Right hindlimb (tissue), 1 donor: ENCODE measurements around the gene LCAT.
"Not testable (repeated sequence)": the region's sequence is repeated elsewhere in the genome, so short reads cannot be mapped to it uniquely, and the experiment has no call there.

Source experiments
- DNase-seq: peaks from one replicate; pipeline ENCODE4 v3.0.0-alpha.2; 2018

The LCAT gene

DNA sequence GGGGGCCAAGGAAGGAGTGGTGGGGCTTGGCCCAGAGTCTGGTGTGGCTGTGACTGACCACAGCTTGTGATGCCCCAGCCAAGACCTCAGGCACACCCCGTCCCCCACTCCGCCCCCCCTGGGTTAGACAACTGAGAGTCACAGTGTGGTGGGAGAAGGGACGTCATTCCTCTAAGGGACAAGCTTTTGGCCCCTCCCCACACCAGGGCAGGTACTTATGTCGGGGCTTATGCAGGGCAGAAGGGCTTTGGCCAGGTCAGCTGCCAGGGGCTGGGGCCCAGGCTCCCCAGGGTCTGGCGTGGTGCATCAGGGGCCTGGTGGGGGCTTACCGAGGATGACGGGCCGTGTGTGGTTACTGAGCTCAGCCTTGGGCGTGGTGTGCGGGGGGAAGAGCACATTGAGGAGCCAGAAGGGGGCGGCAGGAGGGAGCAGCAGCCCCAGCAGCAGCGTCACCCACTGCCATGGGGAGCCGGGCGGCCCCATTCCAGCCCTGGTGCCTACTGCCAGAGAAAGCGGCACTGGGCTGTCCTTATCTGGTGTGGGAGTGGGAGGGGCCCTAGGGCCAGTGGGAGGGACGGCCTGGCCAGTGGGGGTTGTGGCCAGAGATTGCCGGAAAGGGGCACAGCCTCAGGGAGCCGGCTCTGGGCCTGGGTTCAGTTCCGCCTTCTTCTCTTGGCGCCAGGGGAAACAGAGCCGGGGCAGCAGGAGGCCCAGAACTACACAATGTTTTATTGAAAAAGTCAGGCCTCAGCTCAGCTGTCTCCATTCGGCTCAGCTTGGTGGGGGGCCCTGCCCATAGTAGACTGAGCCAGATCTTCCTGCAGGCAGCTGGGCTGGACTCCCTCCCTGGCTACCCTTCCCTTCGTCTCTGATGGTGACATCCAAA lies at the start of gene LCAT:
LCAT (minus strand) TSS at position 502 of the 886 bp plus-strand sequence; CDS start at position 483, 19 bp downstream.
- DNase-seq = no peak

DNA sequence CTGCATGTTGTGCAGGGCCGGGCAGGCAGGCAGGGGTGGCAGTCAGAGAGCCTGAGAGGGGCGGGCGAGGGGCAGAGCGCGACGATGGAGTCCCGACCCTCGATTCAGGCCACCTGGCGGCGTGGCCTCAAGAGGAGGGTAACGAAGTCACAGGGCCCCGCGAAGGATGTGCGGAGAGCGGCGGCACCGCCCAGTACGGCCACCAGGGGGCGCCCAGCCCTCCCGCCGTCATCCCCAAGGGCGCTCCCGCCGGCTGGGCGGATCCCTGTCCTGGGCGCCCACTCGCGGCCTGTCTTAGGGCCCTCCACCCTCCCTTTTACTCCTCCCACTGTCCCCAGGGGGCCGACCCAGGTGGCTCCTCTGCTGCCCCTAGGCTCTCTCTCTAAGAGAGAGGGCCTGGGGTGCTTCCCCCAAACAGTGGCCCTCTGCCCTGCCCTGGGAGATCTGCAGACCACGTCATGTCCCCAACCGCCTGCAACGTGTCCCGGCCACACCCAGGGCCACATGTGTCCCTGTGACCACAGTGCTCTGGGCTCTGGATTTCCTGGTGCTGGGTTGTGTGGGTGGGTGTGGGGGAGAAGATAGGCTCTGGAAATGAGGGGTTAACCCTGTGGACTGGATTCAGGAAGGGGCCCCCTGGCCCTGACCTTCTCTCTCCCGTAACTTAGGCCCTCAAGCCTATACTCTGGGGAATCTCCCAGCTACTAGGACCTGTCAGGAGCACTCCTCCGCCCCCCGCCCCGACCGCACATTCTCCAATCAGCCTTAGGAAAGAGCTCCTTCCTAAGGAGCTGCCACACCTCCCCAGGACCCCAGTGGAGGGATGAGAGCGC lies 49.5 kb upstream of the LCAT start:
- DNase-seq = peak; percentile 81

DNA sequence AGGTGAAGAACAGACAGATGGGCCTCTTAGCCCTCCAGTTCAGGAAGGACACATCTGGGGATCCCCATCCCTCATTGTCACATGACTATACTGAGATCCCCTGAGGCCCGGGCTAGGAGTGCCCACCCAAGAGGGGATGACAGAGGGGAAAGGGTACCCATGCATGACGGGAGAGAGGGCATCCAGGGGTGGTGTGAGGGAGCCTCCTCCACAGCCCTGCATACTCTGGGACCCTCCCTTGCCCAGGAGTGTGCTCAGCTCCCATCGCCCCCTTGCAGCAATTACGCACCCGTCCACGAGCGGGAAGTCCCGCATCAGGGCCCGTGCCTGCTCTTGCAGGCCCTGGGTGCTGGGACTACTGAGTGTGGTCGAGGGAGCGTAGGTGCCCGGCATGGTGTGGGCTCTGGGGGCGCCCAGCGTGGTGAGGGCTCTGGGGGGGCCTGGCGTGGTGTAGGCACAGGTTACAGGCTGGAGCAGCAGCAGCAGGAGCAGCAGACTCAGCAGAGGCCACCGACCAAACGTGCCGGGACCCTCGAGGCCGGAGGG lies 48.8 kb upstream of the LCAT start:
- no peak for DNase-seq

DNA sequence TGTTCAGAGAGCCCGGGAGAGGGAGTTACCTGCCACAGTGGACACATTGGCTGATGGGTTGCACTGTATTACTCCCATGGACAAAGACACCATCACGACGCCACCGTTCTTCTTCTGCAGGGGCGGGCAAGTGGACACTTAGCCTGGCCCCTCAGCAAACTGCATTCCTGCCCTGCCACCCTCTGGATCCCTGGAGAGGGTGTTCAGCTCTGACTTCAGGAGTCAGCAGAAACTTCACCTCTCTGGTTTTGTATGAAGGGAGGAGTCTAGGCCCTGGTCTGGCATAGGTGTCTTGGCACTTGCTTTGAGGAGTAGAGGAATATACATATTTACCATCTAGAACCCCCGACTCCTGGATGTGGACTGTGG lies 46.1 kb upstream of the LCAT start:
- no peak for DNase-seq

GRCh38 chr16:67989322-67990017 lies 45.5 kb upstream of the LCAT start:
- DNase-seq = no peak

GRCh38 chr16:67988675-67989074 lies 44.8 kb upstream of the LCAT start:
- no peak for DNase-seq

- DNase-seq = no peak
These were observed 43.7 kb upstream of the LCAT start for GRCh38 chr16:67987460-67988160.

DNA sequence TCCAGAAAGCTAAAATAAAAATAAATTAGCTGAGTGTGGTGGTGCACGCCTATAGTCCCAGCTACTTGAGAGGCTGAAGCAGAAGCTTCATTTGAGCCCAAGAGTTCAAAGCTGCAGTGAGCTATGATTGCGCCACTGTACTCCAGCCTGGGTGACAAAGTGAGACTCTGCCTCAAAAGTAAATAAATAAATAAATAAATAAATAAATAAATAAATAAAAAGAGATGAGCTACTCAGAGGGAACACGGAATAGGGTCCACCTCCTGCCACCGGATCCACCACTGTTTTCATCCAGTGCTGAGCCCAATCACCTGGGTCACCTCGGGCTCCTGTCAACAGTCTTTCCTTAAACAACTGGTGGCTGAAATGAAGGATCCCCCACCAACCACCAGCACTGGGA lies 43.0 kb upstream of the LCAT start:
- DNase-seq = no peak

GRCh38 chr16:67982011-67982696 lies 38.2 kb upstream of the LCAT start:
- no peak for DNase-seq

DNA sequence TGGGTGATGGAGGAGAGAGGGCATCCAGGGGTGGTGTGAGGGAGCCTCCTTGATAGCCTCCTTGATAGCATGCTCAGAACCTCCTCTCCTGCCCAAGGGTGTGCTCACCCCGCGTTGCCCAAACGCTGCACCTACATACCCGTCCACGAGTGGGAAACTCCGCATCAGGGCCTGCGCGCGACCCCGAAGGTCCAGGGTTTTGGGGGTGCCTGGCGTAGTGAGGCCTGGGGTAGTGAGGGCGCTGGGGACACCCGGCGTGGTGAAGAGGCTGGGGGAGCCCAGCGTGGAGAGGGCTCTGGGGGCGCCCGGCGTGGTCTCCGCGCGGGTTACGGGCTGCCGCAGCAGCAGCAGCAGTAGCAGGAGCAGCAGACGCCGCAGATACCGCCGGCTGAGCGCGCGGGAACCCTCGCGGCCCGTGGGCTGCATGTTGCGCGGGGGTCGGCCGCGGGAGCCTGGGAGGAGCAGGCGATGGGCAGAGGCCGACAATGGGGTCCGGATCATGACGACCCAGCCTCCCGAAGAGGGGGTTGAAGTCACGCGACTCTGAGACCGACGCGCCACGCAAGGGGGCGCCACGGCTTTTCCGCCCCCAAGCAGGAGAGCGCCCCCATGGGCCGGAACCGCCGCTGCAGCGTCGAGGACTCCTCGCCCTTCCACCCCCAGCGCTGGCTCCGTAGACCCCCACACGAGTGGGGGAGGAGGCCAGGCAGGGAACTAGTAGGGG lies 36.2 kb upstream of the LCAT start, which contains the start of gene DPEP3:
DPEP3 (minus strand) TSS at position 545 of the 724 bp plus-strand sequence; CDS start at position 426, 119 bp downstream.
- DNase-seq = no peak

DNA sequence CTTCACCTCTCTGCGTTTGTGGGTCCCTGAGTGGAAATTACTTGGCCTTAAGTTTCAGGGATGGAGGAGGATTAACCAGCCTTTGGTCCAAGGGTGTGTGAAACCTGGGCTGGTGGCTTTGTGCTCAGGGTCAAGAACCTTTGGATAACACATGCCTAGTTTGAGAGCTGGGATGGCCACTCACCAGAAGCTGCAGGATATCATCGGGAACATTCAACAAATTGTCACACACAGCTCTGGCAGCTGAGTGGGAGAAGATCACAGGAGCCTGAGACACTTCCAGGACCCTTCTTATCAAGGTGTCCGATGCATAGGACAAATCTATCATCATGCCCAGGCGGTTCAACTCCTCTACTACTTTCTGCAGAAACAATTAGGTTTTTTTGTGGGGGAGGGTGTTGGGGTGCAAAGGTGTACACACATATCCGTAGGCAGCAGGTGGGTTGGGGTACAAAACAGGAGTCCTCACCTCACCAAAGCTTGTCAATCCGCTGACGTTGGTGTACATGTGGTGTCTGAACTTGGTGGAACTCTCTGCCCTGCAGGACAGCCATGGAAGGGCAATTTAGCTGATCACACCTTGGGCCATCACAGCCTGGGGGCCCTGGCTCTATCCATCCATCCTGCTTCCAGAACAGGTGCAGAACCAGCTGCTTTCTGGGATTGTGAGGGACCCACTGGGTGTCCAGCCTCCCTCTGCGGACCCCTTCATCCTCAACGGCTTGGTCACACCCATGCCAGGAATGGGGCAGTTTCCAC lies 33.7 kb upstream of the LCAT start:
- DNase-seq = no peak

DNA sequence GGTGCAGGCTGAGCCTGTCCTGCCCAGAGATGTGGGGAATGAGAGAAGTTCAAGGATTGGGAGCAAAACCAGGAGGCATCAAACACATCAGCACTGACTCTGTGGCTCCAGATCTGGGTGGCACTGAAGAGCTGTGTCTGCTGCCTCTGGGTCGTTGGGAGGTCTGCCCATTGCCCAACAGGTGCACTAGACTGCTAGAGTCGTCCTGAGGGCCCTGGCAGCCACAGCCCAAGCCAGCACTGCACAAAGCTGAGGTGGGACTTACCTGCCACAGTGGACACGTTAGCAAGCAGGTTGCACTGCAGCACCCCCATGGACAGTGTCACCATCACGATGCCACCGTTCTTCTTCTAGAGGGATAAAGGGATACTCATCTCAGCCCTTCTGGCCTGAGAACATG lies 33.1 kb upstream of the LCAT start:
- DNase-seq = no peak

DNA sequence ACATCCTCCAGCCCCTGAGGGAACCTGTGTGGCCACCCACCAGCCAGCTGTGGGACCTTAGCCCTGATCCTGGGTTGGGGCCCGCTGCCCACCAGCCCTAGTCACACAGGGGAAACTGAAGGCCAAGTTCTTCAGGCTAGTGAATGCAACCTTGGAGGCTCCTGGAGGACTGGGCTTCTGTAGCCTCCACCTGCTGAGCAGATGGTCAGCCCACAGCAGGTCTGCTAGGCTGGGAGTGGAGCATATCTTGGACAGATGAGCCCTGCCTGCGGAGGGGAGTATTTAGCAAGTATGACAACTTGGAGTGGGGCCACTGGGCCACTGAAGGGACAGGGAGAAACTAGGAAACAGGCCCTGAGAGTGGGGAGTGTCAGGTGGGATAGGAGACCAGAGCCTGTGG lies 32.3 kb upstream of the LCAT start:
- no peak for DNase-seq

DNA sequence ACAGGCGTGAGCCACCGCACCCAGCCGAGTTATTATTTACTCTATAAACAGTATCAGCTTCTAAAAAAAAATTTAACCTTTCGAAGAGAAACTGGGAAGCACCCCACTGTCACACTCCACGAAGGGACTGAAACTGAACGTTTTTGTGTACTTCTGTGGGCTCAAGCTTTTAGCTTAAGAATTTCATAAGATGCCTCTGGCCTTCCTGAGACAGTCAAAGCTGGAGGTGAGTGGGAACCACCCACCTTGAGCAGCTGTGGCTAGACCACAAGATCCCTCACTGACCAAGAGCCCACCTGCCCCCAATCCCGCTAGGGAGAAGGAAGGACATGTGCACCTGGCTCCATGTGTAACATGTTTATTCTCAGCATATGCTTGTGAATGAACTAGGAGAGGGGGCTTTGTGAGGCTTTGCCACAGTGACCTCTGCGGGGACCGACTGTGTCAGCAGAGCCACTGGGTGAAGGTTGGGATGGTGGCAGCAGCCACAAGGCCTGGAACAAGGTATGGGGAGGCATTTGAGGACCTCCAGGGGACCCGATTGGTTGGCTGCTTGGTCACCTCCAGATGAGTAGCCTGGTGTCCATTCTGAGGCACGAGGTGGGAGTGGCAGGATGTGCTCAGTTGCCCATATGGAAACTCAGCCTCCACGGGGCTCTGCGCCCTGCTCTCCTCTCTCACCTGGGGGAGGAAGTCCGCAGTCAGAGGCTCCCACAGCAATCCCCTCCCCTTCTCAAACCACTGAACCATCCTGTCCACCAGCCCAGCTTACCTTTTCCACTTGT lies 31.6 kb upstream of the LCAT start:
- no peak for DNase-seq

DNA sequence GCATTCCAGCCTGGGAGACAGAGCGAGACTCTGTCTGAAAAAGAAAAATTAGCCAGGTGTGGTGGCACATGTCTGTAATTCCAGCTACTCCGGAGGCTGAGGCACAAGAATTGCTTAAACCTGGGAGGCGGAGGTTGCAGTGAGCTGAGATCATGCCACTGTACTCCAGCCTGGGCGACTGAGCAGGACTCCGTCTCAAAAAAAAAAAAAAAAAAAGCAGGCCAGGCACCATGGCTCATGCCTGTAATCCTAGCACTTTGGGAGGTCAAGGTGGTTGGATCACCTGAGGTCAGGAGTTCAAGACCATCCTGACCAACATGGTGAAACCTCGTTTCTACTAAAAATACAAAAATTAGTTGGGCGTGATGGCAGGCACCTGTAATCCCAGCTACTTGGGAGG lies 28.4 kb upstream of the LCAT start:
- not testable (repeated sequence) for DNase-seq

DNA sequence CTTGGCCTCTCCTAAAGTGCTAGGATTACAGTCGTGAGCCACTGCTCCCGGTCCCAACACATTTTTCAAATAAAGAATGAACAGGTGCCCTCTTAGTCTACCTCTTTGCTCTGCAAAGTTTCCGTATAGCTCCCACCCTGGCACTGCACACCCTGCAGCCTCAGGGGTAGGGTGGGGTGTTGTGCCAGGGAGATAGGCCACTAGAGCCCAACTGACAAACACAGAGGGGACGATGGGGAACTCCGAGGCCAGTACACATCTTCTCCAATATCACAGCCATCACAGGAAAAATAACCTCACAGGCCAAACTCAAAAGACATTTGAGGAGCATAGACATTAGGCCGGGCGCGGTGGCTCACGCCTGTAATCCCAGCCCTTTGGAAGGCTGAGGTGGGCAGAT lies 27.2 kb upstream of the LCAT start:
- no peak for DNase-seq

GRCh38 chr16:67969254-67970039 lies 25.5 kb upstream of the LCAT start:
- DNase-seq = no peak
